ENCODE measurements around the gene TGM3. TPM values are rescaled to one million over a fixed set of nuclear protein-coding genes. Genes with fewer than 3 reads are reported as not detected.

Gene TGM3
- total RNA-seq, 1 experiment from 2014 or later: 0.11 TPM

DNA sequence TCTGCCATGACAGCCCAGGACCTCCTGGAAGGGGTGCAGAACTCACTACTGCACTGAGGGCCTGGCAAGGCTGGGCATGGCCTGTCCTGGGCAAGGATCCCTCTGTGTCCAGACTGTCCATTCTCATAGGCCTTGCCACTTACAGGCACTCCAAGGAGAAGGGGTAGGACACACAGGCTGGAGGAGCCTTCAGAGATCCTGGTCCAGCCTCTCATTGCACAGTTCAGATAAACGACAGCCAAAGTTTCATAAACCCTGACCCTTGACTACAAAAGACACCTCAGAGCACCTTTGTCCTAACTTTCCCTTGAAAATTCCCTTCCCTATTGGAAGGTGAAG lies 19.6 kb downstream of the TGM3 start:
- H3K27me3 Mint-ChIP-seq (ENCODE audit: low read depth): no peaks in the 10 kb centered on the region; the same call in 1 of the 2 replicates
- no peaks in the 10 kb centered on the region for H3K36me3 Mint-ChIP-seq
- H3K4me1 Mint-ChIP-seq: no peaks in the 10 kb centered on the region
- H3K9me3 Mint-ChIP-seq: peaks cover 7% of the 10 kb centered on the region
- DNase-seq (ENCODE audit: low spot score): no peak
- TF ChIP-seq ARID4B (CRISPR knock-in tag; IDR thresholded peaks at IDR 0.05; ENCODE audit: borderline replicate concordance): no peak
- TF ChIP-seq ATF1 (CRISPR knock-in tag; IDR thresholded peaks at IDR 0.05): no peak
- TF ChIP-seq PRDM15 (CRISPR knock-in tag; IDR thresholded peaks at IDR 0.05): no peak
- no peak for TF ChIP-seq TEAD1 (CRISPR knock-in tag; IDR thresholded peaks at IDR 0.05)
- TF ChIP-seq, protein P1, sequence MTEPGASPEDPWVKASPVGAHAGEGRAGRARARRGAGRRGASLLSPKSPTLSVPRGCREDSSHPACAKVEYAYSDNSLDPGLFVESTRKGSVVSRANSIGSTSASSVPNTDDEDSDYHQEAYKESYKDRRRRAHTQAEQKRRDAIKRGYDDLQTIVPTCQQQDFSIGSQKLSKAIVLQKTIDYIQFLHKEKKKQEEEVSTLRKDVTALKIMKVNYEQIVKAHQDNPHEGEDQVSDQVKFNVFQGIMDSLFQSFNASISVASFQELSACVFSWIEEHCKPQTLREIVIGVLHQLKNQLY (CRISPR knock-in tag; IDR thresholded peaks at IDR 0.05): no peak
- no peak for TF ChIP-seq NFATC4 (CRISPR knock-in tag; IDR thresholded peaks at IDR 0.05)
- TF ChIP-seq, protein P2, sequence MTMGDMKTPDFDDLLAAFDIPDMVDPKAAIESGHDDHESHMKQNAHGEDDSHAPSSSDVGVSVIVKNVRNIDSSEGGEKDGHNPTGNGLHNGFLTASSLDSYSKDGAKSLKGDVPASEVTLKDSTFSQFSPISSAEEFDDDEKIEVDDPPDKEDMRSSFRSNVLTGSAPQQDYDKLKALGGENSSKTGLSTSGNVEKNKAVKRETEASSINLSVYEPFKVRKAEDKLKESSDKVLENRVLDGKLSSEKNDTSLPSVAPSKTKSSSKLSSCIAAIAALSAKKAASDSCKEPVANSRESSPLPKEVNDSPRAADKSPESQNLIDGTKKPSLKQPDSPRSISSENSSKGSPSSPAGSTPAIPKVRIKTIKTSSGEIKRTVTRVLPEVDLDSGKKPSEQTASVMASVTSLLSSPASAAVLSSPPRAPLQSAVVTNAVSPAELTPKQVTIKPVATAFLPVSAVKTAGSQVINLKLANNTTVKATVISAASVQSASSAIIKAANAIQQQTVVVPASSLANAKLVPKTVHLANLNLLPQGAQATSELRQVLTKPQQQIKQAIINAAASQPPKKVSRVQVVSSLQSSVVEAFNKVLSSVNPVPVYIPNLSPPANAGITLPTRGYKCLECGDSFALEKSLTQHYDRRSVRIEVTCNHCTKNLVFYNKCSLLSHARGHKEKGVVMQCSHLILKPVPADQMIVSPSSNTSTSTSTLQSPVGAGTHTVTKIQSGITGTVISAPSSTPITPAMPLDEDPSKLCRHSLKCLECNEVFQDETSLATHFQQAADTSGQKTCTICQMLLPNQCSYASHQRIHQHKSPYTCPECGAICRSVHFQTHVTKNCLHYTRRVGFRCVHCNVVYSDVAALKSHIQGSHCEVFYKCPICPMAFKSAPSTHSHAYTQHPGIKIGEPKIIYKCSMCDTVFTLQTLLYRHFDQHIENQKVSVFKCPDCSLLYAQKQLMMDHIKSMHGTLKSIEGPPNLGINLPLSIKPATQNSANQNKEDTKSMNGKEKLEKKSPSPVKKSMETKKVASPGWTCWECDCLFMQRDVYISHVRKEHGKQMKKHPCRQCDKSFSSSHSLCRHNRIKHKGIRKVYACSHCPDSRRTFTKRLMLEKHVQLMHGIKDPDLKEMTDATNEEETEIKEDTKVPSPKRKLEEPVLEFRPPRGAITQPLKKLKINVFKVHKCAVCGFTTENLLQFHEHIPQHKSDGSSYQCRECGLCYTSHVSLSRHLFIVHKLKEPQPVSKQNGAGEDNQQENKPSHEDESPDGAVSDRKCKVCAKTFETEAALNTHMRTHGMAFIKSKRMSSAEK (CRISPR knock-in tag; IDR thresholded peaks at IDR 0.05; ENCODE audit: borderline replicate concordance): no peak
- TF ChIP-seq IRF2 (CRISPR knock-in tag; IDR thresholded peaks at IDR 0.05; ENCODE audit: borderline replicate concordance, low read depth): no peak
- no peak for TF ChIP-seq ZNF232 (CRISPR knock-in tag; IDR thresholded peaks at IDR 0.05)
- TF ChIP-seq, protein P3, sequence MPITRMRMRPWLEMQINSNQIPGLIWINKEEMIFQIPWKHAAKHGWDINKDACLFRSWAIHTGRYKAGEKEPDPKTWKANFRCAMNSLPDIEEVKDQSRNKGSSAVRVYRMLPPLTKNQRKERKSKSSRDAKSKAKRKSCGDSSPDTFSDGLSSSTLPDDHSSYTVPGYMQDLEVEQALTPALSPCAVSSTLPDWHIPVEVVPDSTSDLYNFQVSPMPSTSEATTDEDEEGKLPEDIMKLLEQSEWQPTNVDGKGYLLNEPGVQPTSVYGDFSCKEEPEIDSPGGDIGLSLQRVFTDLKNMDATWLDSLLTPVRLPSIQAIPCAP (CRISPR knock-in tag; IDR thresholded peaks at IDR 0.05): no peak
- TF ChIP-seq SMAD3 (CRISPR knock-in tag; IDR thresholded peaks at IDR 0.05; ENCODE audit: borderline replicate concordance): no peak
- TF ChIP-seq ERG (CRISPR knock-in tag; IDR thresholded peaks at IDR 0.05): no peak
- TF ChIP-seq NR1H2 (CRISPR knock-in tag; IDR thresholded peaks at IDR 0.05): no peak
- H3K4me3 Mint-ChIP-seq: no peak overlapping the region
- ATAC-seq: no peak
- H3K27ac Mint-ChIP-seq: no peak overlapping the region
- ChIA-PET POLR2A (no interaction called here), CTCF (no interaction called here)
